MM.1S (cell line): Measurements from ENCODE around the gene RPS14.

Source experiments
- DNase-seq: peaks from one replicate; pipeline ENCODE4 v3.0.0-alpha.2; 2015
- H2AFZ ChIP-seq: fragments of 300-600 bp; sonication (generic); 2 replicates; pipeline ENCODE4 v1.6.0; 2016; ENCODE audit warnings: antibody characterized with exemption, low read length
- H3F3A ChIP-seq: fragments of 300-600 bp; sonication (generic); 2 replicates; pipeline ENCODE4 v1.6.1; 2016; ENCODE audit warnings: mild to moderate bottlenecking, antibody characterized with exemption, low read length, moderate library complexity, mixed read lengths; ENCODE audit not compliant: insufficient read depth
- H3K27ac ChIP-seq: fragments of 300-600 bp; sonication (generic); 2 replicates; pipeline ENCODE4 v1.5.1; 2016; ENCODE audit warnings: mild to moderate bottlenecking, low read length
- H3K27me3 ChIP-seq: fragments of 300-600 bp; sonication (generic); replicated peaks from 2 replicates; pipeline ENCODE4 v1.6.0; 2016; ENCODE audit warnings: low read length; ENCODE audit not compliant: insufficient read depth
- H3K36me3 ChIP-seq: fragments of 300-600 bp; sonication (generic); replicated peaks from 2 replicates; pipeline ENCODE4 v1.6.1; 2016; ENCODE audit warnings: mild to moderate bottlenecking, low read length, mixed read lengths; ENCODE audit not compliant: insufficient read depth
- H3K4me1 ChIP-seq: fragments of 300-600 bp; sonication (generic); 2 replicates; pipeline ENCODE4 v1.6.1; 2016; ENCODE audit warnings: low read length, mixed read lengths
- H3K4me2 ChIP-seq: fragments of 300-600 bp; sonication (generic); 2 replicates; pipeline ENCODE4 v1.6.0; 2016; ENCODE audit warnings: low read depth, low read length
- H3K4me3 ChIP-seq: fragments of 300-600 bp; sonication (generic); 2 replicates; pipeline ENCODE4 v1.5.1; 2016; ENCODE audit warnings: low read length, mixed read lengths
- H3K79me2 ChIP-seq: fragments of 300-600 bp; sonication (generic); 2 replicates; pipeline ENCODE4 v1.6.1; 2016; ENCODE audit warnings: mixed run types, low read length, mixed read lengths
- H3K9ac ChIP-seq: fragments of 300-600 bp; sonication (generic); 2 replicates; pipeline ENCODE4 v1.6.1; 2016; ENCODE audit warnings: low read length, mixed read lengths
- H3K9me2 ChIP-seq: fragments of 300-600 bp; sonication (generic); replicated peaks from 2 replicates; pipeline ENCODE4 v1.6.1; 2016; ENCODE audit warnings: mild to moderate bottlenecking, low read length, mixed read lengths; ENCODE audit not compliant: insufficient read depth
- H3K9me3 ChIP-seq: fragments of 300-600 bp; sonication (generic); replicated peaks from 2 replicates; pipeline ENCODE4 v1.6.1; 2016; ENCODE audit warnings: mild to moderate bottlenecking, low read length, mixed read lengths; ENCODE audit not compliant: insufficient read depth
- H4K20me1 ChIP-seq: fragments of 300-600 bp; sonication (generic); 2 replicates; pipeline ENCODE4 v1.6.1; 2016; ENCODE audit warnings: mild to moderate bottlenecking, low read length, moderate library complexity, mixed read lengths; ENCODE audit not compliant: insufficient read depth
- EZH2 ChIP-seq: fragments of 300-600 bp; sonication (generic); optimal IDR thresholded peaks from 2 replicates; pipeline ENCODE3; 2017; ENCODE audit warnings: low read depth, mild to moderate bottlenecking, antibody characterized with exemption, low read length, mixed read lengths
- EZH2phosphoT487 ChIP-seq: fragments of 300-600 bp; sonication (generic); IDR thresholded peaks from 2 replicates; pipeline ENCODE4 v1.6.1; 2018; ENCODE audit warnings: antibody characterized with exemption, low read length
- TF ChIP-seq, protein P1 (sequence below): fragments of 300-600 bp; sonication (generic); IDR thresholded peaks from 2 replicates; pipeline ENCODE4 v1.5.1; 2016; ENCODE audit warnings: antibody characterized with exemption, low read length, mixed read lengths

RPS14 gene

DNA sequence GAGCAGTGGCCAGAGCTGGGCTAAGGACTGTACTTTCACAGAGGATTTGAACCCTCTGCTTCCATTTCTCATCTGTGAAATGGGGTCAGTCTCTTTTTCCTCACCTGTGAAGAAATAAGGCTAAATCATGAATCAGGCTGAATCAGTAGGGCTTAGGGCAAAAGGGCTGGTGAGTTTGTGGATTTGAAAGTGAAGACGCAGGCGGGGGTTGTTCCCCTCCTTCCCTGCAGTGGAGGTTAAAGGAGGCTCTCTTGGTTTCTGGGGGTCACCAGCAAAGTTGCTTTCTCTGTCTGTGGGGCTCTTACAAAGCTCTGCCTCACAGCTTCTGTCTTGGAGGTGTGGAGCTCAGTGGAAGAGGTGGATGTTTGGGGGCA is 40.7 kb upstream of the RPS14 start:
- H3K36me3 ChIP-seq = no peaks in the 10 kb centered on the region
- H3K4me3 ChIP-seq = no peak overlapping the region
- H3K27ac ChIP-seq = peak overlapping the region; percentile 42; the same call in 1 of the 2 replicates
- H3K27me3 ChIP-seq = no peaks in the 10 kb centered on the region
- peaks cover 8% of the 10 kb centered on the region for H3F3A ChIP-seq
- H4K20me1 ChIP-seq = no peaks in the 10 kb centered on the region
- no peaks in the 10 kb centered on the region for H3K9me3 ChIP-seq
- TF ChIP-seq EZH2phosphoT487 (no peak), EZH2 (no peak)
- TF ChIP-seq, protein P1, sequence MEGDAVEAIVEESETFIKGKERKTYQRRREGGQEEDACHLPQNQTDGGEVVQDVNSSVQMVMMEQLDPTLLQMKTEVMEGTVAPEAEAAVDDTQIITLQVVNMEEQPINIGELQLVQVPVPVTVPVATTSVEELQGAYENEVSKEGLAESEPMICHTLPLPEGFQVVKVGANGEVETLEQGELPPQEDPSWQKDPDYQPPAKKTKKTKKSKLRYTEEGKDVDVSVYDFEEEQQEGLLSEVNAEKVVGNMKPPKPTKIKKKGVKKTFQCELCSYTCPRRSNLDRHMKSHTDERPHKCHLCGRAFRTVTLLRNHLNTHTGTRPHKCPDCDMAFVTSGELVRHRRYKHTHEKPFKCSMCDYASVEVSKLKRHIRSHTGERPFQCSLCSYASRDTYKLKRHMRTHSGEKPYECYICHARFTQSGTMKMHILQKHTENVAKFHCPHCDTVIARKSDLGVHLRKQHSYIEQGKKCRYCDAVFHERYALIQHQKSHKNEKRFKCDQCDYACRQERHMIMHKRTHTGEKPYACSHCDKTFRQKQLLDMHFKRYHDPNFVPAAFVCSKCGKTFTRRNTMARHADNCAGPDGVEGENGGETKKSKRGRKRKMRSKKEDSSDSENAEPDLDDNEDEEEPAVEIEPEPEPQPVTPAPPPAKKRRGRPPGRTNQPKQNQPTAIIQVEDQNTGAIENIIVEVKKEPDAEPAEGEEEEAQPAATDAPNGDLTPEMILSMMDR = no peak
- DNase-seq = no peak
- H2AFZ ChIP-seq = no peak overlapping the region
- H3K4me1 ChIP-seq = peaks cover 34% of the 10 kb centered on the region
- H3K4me2 ChIP-seq = 0 out of 2 replicates have a peak overlapping the region, but pooled peaks have one; percentile 3
- peaks cover 56% of the 10 kb centered on the region for H3K79me2 ChIP-seq
- no peak overlapping the region for H3K9ac ChIP-seq
- no peaks in the 10 kb centered on the region for H3K9me2 ChIP-seq

GRCh38 chr5:150489360-150490295 is 40.1 kb upstream of the RPS14 start:
- peaks cover 56% of the 10 kb centered on the region for H3K79me2 ChIP-seq
- no peaks in the 10 kb centered on the region for H3K27me3 ChIP-seq
- H2AFZ ChIP-seq = no peak overlapping the region
- peaks cover 8% of the 10 kb centered on the region for H3F3A ChIP-seq
- peak overlapping the region; percentile 14; the same call in 1 of the 2 replicates for H3K4me2 ChIP-seq
- no peaks in the 10 kb centered on the region for H3K9me3 ChIP-seq
- H3K9me2 ChIP-seq = no peaks in the 10 kb centered on the region
- H3K36me3 ChIP-seq = no peaks in the 10 kb centered on the region
- no peaks in the 10 kb centered on the region for H4K20me1 ChIP-seq
- H3K4me3 ChIP-seq = no peak overlapping the region
- TF ChIP-seq EZH2phosphoT487 (no peak), EZH2 (no peak)
- TF ChIP-seq, protein P1 = no peak
- H3K9ac ChIP-seq = no peak overlapping the region
- H3K4me1 ChIP-seq = peaks cover 34% of the 10 kb centered on the region
- peak overlapping the region; percentile 42; the same call in 1 of the 2 replicates for H3K27ac ChIP-seq
- peak; percentile 18 for DNase-seq

- no peaks in the 10 kb centered on the region for H3K36me3 ChIP-seq
- H3K9me3 ChIP-seq = no peaks in the 10 kb centered on the region
- H3K4me2 ChIP-seq = no peak overlapping the region
- H3K27ac ChIP-seq = no peak overlapping the region
- no peaks in the 10 kb centered on the region for H3K27me3 ChIP-seq
- H3K4me3 ChIP-seq = no peak overlapping the region
- H3K4me1 ChIP-seq = peaks cover 34% of the 10 kb centered on the region
- TF ChIP-seq, protein P1 = no peak
- TF ChIP-seq EZH2 (no peak), EZH2phosphoT487 (no peak)
- no peak overlapping the region for H3K9ac ChIP-seq
- H3K79me2 ChIP-seq = peaks cover 56% of the 10 kb centered on the region
- H2AFZ ChIP-seq = no peak overlapping the region
- no peaks in the 10 kb centered on the region for H4K20me1 ChIP-seq
- DNase-seq = no peak
- H3F3A ChIP-seq = peaks cover 8% of the 10 kb centered on the region
- no peaks in the 10 kb centered on the region for H3K9me2 ChIP-seq
These were observed 39.2 kb upstream of the RPS14 start for GRCh38 chr5:150488519-150489359.
